ENCODE data around the gene LGALS3BP. TPM values are rescaled to one million over a fixed set of nuclear protein-coding genes. Genes with fewer than 3 reads are reported as not detected.

Gene LGALS3BP
- total and polyA plus RNA-seq, 2 of the 13 experiments (the other 11 are each of a cell fraction or from before 2014, with no cell fraction given) = 137 to 332 TPM

GRCh38 chr17:78979780-78980623 is at the start of gene LGALS3BP (continued):
- TF ChIP-seq MEIS1 (CRISPR knock-in tag; IDR thresholded peaks at IDR 0.05; ENCODE audit: borderline replicate concordance) = no peak
- peak; percentile 67; the same call in 1 of the 2 replicates for TF ChIP-seq ZNF598 (CRISPR knock-in tag; IDR thresholded peaks at IDR 0.05; ENCODE audit: borderline replicate concordance)
- no peak for TF ChIP-seq ZNF644 (CRISPR knock-in tag; IDR thresholded peaks at IDR 0.05; ENCODE audit: low read depth)
- TF ChIP-seq ZNF260 (CRISPR knock-in tag; IDR thresholded peaks at IDR 0.05; ENCODE audit: borderline replicate concordance, low read depth) = no peak
- no peak for TF ChIP-seq ZNF850 (CRISPR knock-in tag; conservative IDR thresholded peaks at IDR 0.05)
- TF ChIP-seq THYN1 (CRISPR knock-in tag; IDR thresholded peaks at IDR 0.05; ENCODE audit: borderline replicate concordance, low read depth) = no peak
- peak; percentile 79 for TF ChIP-seq KDM2A (CRISPR knock-in tag; IDR thresholded peaks at IDR 0.05; ENCODE audit: borderline replicate concordance, low read depth)
- peak; percentile 73; the same call in 1 of the 2 replicates for TF ChIP-seq REPIN1 (CRISPR knock-in tag; IDR thresholded peaks at IDR 0.05; ENCODE audit: borderline replicate concordance, low read depth)
- TF ChIP-seq PATZ1 (CRISPR knock-in tag; IDR thresholded peaks at IDR 0.05) = peak; percentile 74
- no peak for TF ChIP-seq KDM5A (IDR thresholded peaks at IDR 0.05; ENCODE audit: borderline replicate concordance, low read length)
- TF ChIP-seq ZBTB4 (CRISPR knock-in tag; IDR thresholded peaks at IDR 0.05; ENCODE audit: borderline replicate concordance) = peak; percentile 66
- no peak for TF ChIP-seq MTF1 (CRISPR knock-in tag; IDR thresholded peaks at IDR 0.05)
- no peak for TF ChIP-seq NFE2L2 (IDR thresholded peaks at IDR 0.05; ENCODE audit: low read length)
- TF ChIP-seq ZNF703 (CRISPR knock-in tag; IDR thresholded peaks at IDR 0.05; ENCODE audit: borderline replicate concordance) = no peak; the same call in 1 of the 2 replicates
- no peak for TF ChIP-seq ZNF781 (CRISPR knock-in tag; IDR thresholded peaks at IDR 0.05; ENCODE audit: borderline replicate concordance, not compliant biosample characterization)
- no peak for TF ChIP-seq ZNF660 (CRISPR knock-in tag; IDR thresholded peaks at IDR 0.05; ENCODE audit: borderline replicate concordance, low read depth)
- peak; percentile 91 for TF ChIP-seq ZNF687 (CRISPR knock-in tag; IDR thresholded peaks at IDR 0.05)
- TF ChIP-seq ZNF136 (CRISPR knock-in tag; IDR thresholded peaks at IDR 0.05; ENCODE audit: low read depth) = 0 out of 2 replicates have a peak, but pooled peaks have one; percentile 29
- no peak for TF ChIP-seq ZNF572 (CRISPR knock-in tag; IDR thresholded peaks at IDR 0.05)

All from HepG2 (cell line).